Testis (tissue), 2 donors: ENCODE results near the gene CELA3A.

Experiments
- CTCF ChIP-seq, 3 experiments: fragments of 450-650 bp in 2 of 3; fragments of 200-600 bp in 1 of 3; sonication (generic) in 1 of 3; IDR thresholded peaks; one replicate each; pipeline ENCODE4 v1.5.1; 2016 to 2019; ENCODE audit warnings: antibody characterized with exemption in 3 of 3, mild to moderate bottlenecking in 2 of 3, moderate library complexity in 1 of 3
- POLR2A ChIP-seq: fragments of 450-650 bp; IDR thresholded peaks from one replicate; pipeline ENCODE4 v1.6.1; 2017; ENCODE audit warnings: antibody characterized with exemption, mild to moderate bottlenecking, moderate library complexity

DNA sequence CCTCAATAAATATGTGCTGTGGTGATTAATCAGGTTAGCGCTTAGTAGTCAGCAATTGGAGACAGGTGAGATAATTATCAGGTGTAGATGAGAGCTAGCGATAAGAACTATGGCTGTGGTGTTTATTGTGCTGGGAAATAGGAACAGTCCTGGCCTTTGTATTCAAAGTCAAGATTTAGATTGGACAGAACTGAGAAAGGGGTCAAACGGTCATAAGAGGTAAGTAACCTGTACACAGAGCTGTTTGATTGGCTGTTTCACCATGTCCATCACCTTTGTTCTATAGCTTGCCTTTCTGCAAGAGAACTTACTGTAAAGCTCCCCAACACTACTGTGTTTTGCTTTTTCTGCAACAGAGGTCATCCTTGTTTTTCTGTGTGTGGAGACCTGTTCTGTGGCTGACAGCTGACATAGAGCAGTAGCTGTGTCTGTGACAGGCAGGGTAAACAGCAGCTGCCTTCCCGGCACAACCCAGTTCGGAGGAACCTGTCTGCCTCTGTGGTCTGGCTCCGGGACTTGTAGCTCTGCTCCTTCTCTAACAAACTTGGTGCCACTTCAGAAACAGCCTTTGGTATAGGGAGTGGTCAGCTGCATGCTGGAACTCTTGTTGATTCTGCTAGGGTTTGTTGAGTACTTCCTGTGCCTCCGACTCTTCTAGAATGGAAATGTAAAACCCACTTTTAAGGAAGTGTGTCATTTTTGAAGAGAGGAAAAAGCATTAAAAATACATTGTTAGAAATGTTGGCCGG lies 29.9 kb downstream of the CELA3A start:
- no peak for TF ChIP-seq CTCF (IDR thresholded peaks at IDR 0.05)
- TF ChIP-seq POLR2A, result no peak
